ENCODE data around the gene LAMTOR5.

DNA sequence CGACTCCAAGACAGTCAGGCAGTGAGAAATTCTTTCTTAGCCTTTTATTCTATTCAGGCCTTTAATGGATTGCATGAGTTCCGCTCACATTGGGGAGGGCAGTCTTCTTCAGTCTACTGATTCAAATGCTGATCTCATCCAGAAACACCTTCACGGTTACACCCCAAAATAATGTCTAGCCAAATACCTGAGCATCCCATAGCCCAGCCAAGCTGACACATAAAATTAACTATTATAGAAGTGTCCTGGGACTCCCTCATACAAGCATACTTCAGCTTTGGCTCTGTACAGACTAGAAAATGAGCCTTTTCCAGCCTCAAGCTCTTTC is 13.0 kb downstream of the LAMTOR5 start:
- TF ChIP-seq CTCF (IDR thresholded peaks at IDR 0.05) (no peak), EP300 (IDR thresholded peaks at IDR 0.05) (no peak), POLR2AphosphoS5 (IDR thresholded peaks at IDR 0.05) (no peak)
